SK-N-SH treated with all-trans-retinoic acid at 6 μM for 48 hours (cell line): Measurements from ENCODE around the gene PPP1R2.
A peak's percentile ranks its signal among the peaks of the same experiment; 100 is the strongest.

Experiments used
- ATAC-seq: fragments of 200-7000 bp; cut with Tn5 transposase; 3 replicates; pipeline ENCODE4 v1.9.1; 2020; ENCODE audit warnings: mild to moderate bottlenecking, moderate library complexity
- ARNTL ChIP-seq: fragments of 450-650 bp; formaldehyde crosslinking; IDR thresholded peaks from 2 replicates; pipeline ENCODE4 v1.5.0; 2020; ENCODE audit warnings: low read depth, mild to moderate bottlenecking, moderate library complexity, borderline replicate concordance
- BACH2 ChIP-seq: fragments of 250-450 bp; sonication (Bioruptor Pico); IDR thresholded peaks from 2 replicates; pipeline ENCODE4 v1.9.0; 2021; ENCODE audit warnings: mild to moderate bottlenecking, borderline replicate concordance
- ESRRG ChIP-seq: fragments of 250-450 bp; sonication (Bioruptor Pico); IDR thresholded peaks from 2 replicates; pipeline ENCODE4 v1.6.1; 2021; ENCODE audit warnings: mild to moderate bottlenecking
- GLIS3 ChIP-seq: fragments of 250-450 bp; sonication (Bioruptor Pico); IDR thresholded peaks from 2 replicates; pipeline ENCODE4 v1.5.0; 2020; ENCODE audit warnings: mild to moderate bottlenecking, moderate library complexity
- ISL1 ChIP-seq: fragments of 250-450 bp; sonication (Bioruptor Pico); IDR thresholded peaks from 2 replicates; pipeline ENCODE4 v2.1.2; 2022; ENCODE audit warnings: mild to moderate bottlenecking, moderate library complexity
- OSR1 ChIP-seq: fragments of 250-450 bp; sonication (Bioruptor Pico); IDR thresholded peaks from 2 replicates; pipeline ENCODE4 v1.8.0; 2022; ENCODE audit warnings: moderate library complexity, mild to moderate bottlenecking, inconsistent platforms
- PPARA ChIP-seq: fragments of 250-450 bp; sonication (Bioruptor Pico); IDR thresholded peaks from 2 replicates; pipeline ENCODE4 v1.5.0; 2020; ENCODE audit warnings: mild to moderate bottlenecking, borderline replicate concordance
- TCF4 ChIP-seq: fragments of 250-450 bp; sonication (Bioruptor Pico); IDR thresholded peaks from 2 replicates; pipeline ENCODE4 v1.8.0; 2021; ENCODE audit warnings: mild to moderate bottlenecking, moderate library complexity, borderline replicate concordance
- TOX ChIP-seq: fragments of 250-450 bp; sonication (Bioruptor Pico); IDR thresholded peaks from 2 replicates; pipeline ENCODE4 v1.8.0; 2021; ENCODE audit warnings: mild to moderate bottlenecking, moderate library complexity, borderline replicate concordance
- ZFP3 ChIP-seq: fragments of 250-450 bp; sonication (Bioruptor Pico); IDR thresholded peaks from 2 replicates; pipeline ENCODE4 v1.5.0; 2020; ENCODE audit warnings: mild to moderate bottlenecking, moderate library complexity
- ZNF565 ChIP-seq: fragments of 450-650 bp; formaldehyde crosslinking; conservative IDR thresholded peaks from 2 replicates; pipeline ENCODE4 v1.5.0; 2020; ENCODE audit warnings: low read depth, mild to moderate bottlenecking, moderate library complexity
- ZNF8 ChIP-seq: fragments of 450-650 bp; formaldehyde crosslinking; IDR thresholded peaks from 2 replicates; pipeline ENCODE4 v1.5.0; 2020; ENCODE audit warnings: mild to moderate bottlenecking, moderate library complexity
- TF ChIP-seq, protein P1 (sequence below): fragments of 250-450 bp; sonication (Bioruptor Pico); IDR thresholded peaks from 2 replicates; pipeline ENCODE4 v1.5.0; 2020; ENCODE audit warnings: mild to moderate bottlenecking, moderate library complexity
- TF ChIP-seq, protein P2 (sequence below): fragments of 250-450 bp; sonication (Bioruptor Pico); IDR thresholded peaks from 2 replicates; pipeline ENCODE4 v1.5.1; 2021; ENCODE audit warnings: mild to moderate bottlenecking, moderate library complexity
- TF ChIP-seq, protein P3 (sequence below): fragments of 250-450 bp; sonication (Bioruptor Pico); IDR thresholded peaks from 2 replicates; pipeline ENCODE4 v1.5.1; 2020; ENCODE audit warnings: low read depth, mild to moderate bottlenecking, moderate library complexity
- TF ChIP-seq, protein P4 (sequence below): fragments of 250-450 bp; sonication (Bioruptor Pico); IDR thresholded peaks from 2 replicates; pipeline ENCODE4 v1.8.0; 2020; ENCODE audit warnings: mild to moderate bottlenecking, moderate library complexity, borderline replicate concordance
- TF ChIP-seq, protein P5 (sequence below): fragments of 250-450 bp; sonication (Bioruptor Pico); IDR thresholded peaks from 2 replicates; pipeline ENCODE4 v1.8.0; 2021; ENCODE audit warnings: low read depth, mild to moderate bottlenecking, moderate library complexity, borderline replicate concordance

Gene PPP1R2

DNA sequence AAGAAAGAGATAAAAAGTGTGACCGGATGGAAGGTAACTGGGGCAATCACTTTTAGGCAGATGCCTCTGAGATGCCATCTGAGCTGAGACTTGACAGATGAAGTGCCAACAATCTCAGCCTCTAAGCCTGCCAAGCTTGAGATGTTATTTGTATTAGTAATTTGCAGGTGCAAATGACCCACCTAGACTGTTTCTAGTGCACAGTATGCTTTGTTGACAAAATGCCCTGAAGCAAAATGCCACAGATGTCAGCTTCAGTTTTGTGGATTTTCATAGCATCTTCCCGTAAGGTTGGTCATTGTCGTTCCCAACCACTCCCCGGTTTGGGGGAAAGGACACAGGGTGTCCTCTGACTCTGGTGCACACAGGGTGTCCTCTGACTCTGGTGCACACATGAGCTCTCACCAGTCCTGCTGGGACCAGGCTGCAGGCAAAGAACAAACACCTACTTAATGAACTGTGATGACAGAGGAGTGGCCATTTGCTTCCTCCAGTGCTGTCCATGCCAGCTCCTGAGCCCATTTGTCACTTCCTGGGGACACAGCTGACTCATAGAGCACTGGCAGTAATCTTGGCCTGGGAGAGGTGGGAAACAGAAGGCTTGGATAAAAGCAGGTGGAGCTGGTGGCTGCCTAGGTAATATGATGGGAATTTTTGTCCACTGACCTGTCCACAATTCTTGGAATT is 16.7 kb upstream of the PPP1R2 start:
- no peak for ATAC-seq

DNA sequence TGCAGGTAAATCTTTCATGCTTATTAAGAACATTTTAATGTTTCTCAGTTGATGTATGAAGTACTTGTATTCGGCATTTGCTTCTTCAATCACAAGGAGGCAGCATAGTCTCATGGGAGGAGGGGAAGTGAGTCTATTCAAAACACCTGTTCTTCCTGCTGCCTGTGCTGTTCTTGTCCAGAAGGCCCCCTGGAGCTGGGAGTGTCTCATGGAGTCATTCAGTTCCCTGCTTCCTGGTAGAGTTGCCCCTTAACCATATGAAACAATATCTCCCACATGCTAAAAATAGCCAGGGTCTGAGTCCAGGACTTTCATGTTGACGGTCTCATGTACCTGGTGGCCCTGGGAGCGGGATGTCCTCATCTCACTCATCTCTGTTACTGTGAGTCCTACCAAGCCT is 15.5 kb upstream of the PPP1R2 start:
- TF ChIP-seq ZFP3 (CRISPR knock-in tag) (no peak), ARNTL (CRISPR knock-in tag) (no peak), OSR1 (CRISPR knock-in tag) (no peak), ZNF8 (no peak), GLIS3 (CRISPR knock-in tag) (no peak)
- TF ChIP-seq, protein P1, sequence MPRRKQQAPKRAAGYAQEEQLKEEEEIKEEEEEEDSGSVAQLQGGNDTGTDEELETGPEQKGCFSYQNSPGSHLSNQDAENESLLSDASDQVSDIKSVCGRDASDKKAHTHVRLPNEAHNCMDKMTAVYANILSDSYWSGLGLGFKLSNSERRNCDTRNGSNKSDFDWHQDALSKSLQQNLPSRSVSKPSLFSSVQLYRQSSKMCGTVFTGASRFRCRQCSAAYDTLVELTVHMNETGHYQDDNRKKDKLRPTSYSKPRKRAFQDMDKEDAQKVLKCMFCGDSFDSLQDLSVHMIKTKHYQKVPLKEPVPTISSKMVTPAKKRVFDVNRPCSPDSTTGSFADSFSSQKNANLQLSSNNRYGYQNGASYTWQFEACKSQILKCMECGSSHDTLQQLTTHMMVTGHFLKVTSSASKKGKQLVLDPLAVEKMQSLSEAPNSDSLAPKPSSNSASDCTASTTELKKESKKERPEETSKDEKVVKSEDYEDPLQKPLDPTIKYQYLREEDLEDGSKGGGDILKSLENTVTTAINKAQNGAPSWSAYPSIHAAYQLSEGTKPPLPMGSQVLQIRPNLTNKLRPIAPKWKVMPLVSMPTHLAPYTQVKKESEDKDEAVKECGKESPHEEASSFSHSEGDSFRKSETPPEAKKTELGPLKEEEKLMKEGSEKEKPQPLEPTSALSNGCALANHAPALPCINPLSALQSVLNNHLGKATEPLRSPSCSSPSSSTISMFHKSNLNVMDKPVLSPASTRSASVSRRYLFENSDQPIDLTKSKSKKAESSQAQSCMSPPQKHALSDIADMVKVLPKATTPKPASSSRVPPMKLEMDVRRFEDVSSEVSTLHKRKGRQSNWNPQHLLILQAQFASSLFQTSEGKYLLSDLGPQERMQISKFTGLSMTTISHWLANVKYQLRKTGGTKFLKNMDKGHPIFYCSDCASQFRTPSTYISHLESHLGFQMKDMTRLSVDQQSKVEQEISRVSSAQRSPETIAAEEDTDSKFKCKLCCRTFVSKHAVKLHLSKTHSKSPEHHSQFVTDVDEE, result no peak
- TF ChIP-seq, protein P2, sequence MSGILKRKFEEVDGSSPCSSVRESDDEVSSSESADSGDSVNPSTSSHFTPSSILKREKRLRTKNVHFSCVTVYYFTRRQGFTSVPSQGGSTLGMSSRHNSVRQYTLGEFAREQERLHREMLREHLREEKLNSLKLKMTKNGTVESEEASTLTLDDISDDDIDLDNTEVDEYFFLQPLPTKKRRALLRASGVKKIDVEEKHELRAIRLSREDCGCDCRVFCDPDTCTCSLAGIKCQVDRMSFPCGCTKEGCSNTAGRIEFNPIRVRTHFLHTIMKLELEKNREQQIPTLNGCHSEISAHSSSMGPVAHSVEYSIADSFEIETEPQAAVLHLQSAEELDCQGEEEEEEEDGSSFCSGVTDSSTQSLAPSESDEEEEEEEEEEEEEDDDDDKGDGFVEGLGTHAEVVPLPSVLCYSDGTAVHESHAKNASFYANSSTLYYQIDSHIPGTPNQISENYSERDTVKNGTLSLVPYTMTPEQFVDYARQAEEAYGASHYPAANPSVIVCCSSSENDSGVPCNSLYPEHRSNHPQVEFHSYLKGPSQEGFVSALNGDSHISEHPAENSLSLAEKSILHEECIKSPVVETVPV, result no peak
- TF ChIP-seq, protein P3, sequence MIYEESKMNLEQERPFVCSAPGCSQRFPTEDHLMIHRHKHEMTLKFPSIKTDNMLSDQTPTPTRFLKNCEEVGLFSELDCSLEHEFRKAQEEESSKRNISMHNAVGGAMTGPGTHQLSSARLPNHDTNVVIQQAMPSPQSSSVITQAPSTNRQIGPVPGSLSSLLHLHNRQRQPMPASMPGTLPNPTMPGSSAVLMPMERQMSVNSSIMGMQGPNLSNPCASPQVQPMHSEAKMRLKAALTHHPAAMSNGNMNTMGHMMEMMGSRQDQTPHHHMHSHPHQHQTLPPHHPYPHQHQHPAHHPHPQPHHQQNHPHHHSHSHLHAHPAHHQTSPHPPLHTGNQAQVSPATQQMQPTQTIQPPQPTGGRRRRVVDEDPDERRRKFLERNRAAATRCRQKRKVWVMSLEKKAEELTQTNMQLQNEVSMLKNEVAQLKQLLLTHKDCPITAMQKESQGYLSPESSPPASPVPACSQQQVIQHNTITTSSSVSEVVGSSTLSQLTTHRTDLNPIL (CRISPR knock-in tag), result no peak
- ATAC-seq, result peak; percentile 51; the same call in 2 of the 3 replicates

More for the DNA sequence above, 16.7 kb upstream of the PPP1R2 start:
- TF ChIP-seq GLIS3 (CRISPR knock-in tag) (no peak), TCF4 (CRISPR knock-in tag) (no peak)
- TF ChIP-seq, protein P1, result no peak
- TF ChIP-seq, protein P3 (CRISPR knock-in tag), result no peak

DNA sequence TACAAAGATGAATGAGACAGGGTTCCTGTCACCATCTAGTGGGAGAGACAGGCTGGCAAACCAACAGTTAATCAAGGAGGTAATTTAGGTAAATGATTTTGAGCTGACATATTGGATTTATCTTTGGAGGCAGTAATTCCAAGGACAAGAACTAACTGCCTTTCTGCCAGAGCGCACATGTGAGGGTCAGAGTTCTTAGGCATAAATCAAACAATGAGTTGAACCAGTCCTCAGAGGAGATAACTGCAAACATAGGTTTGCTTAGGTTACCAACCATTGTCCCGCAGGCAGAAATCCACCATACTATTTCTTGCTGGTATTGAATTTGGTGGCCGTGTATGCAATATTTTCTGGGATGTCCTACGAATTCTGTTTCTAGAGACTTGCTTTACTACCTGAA is 14.2 kb upstream of the PPP1R2 start:
- ATAC-seq, result no peak
- TF ChIP-seq, protein P4, sequence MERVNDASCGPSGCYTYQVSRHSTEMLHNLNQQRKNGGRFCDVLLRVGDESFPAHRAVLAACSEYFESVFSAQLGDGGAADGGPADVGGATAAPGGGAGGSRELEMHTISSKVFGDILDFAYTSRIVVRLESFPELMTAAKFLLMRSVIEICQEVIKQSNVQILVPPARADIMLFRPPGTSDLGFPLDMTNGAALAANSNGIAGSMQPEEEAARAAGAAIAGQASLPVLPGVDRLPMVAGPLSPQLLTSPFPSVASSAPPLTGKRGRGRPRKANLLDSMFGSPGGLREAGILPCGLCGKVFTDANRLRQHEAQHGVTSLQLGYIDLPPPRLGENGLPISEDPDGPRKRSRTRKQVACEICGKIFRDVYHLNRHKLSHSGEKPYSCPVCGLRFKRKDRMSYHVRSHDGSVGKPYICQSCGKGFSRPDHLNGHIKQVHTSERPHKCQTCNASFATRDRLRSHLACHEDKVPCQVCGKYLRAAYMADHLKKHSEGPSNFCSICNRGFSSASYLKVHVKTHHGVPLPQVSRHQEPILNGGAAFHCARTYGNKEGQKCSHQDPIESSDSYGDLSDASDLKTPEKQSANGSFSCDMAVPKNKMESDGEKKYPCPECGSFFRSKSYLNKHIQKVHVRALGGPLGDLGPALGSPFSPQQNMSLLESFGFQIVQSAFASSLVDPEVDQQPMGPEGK, result no peak
- TF ChIP-seq ESRRG (no peak), OSR1 (CRISPR knock-in tag) (no peak), ZNF565 (no peak), PPARA (CRISPR knock-in tag) (no peak), BACH2 (CRISPR knock-in tag) (no peak), TCF4 (CRISPR knock-in tag) (no peak), TOX (CRISPR knock-in tag) (no peak), ISL1 (CRISPR knock-in tag) (no peak), GLIS3 (CRISPR knock-in tag) (no peak), ARNTL (CRISPR knock-in tag) (no peak), ZNF8 (no peak)
- TF ChIP-seq, protein P5, sequence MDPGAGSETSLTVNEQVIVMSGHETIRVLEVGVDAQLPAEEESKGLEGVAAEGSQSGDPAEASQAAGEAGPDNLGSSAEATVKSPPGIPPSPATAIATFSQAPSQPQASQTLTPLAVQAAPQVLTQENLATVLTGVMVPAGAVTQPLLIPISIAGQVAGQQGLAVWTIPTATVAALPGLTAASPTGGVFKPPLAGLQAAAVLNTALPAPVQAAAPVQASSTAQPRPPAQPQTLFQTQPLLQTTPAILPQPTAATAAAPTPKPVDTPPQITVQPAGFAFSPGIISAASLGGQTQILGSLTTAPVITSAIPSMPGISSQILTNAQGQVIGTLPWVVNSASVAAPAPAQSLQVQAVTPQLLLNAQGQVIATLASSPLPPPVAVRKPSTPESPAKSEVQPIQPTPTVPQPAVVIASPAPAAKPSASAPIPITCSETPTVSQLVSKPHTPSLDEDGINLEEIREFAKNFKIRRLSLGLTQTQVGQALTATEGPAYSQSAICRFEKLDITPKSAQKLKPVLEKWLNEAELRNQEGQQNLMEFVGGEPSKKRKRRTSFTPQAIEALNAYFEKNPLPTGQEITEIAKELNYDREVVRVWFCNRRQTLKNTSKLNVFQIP (CRISPR knock-in tag), result no peak
- TF ChIP-seq, protein P2, result no peak
